GM12875 (cell line): ENCODE measurements around the gene HECW1.

Experiments used
- H3K4me3 ChIP-seq: one replicate; pipeline ENCODE4 v1.5.1; 2011; ENCODE audit warnings: low read depth, low read length, control low read depth
- TF ChIP-seq, protein P1 (sequence below): IDR thresholded peaks from 2 replicates; pipeline ENCODE4 v1.5.1; 2011; ENCODE audit warnings: low read depth, mild to moderate bottlenecking, control low read depth, inconsistent platforms, low read length, moderate library complexity, borderline replicate concordance; ENCODE audit not compliant: insufficient read depth

The HECW1 gene

GRCh38 chr7:43078794-43079193 is 33.7 kb upstream of the HECW1 start:
- TF ChIP-seq, protein P1, sequence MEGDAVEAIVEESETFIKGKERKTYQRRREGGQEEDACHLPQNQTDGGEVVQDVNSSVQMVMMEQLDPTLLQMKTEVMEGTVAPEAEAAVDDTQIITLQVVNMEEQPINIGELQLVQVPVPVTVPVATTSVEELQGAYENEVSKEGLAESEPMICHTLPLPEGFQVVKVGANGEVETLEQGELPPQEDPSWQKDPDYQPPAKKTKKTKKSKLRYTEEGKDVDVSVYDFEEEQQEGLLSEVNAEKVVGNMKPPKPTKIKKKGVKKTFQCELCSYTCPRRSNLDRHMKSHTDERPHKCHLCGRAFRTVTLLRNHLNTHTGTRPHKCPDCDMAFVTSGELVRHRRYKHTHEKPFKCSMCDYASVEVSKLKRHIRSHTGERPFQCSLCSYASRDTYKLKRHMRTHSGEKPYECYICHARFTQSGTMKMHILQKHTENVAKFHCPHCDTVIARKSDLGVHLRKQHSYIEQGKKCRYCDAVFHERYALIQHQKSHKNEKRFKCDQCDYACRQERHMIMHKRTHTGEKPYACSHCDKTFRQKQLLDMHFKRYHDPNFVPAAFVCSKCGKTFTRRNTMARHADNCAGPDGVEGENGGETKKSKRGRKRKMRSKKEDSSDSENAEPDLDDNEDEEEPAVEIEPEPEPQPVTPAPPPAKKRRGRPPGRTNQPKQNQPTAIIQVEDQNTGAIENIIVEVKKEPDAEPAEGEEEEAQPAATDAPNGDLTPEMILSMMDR: no peak
- no peak overlapping the region for H3K4me3 ChIP-seq

DNA sequence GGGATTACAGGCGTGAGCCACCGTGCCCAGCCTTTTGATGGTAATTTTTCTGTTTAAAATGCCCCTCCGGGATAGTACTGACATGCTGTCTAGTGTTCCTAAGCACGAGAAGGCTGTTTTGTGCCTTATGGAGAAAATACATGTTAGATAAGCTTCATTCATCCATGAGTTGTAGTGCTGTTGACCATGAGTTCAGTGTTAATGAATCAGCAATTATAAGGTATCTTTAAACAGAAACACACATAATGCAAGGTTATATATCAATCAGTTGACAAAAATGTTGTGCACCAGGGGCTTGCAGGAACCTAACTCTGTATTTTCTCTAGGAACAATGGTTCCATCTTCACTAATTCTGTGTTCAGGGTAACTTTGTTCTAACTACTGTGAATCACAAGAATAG is 30.8 kb upstream of the HECW1 start:
- TF ChIP-seq, protein P1: no peak

DNA sequence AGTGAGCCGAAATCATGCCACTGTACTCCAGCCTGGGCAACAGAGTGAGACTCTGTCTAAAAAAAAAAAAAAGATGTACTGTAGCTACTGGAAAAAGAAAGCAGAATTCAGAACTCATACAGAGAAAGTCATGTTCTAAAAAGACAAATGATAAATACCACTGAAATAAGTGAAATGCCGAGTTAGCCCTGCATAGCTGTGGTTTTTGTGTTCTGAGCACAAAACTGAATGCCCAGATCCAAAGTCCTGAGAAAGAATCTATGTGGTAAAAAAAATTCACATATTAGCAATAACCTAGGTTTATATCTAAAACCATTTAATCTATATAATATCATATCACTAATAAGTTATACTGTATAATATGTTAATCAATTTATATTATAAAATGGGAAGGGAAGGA is 29.3 kb upstream of the HECW1 start:
- TF ChIP-seq, protein P1: no peak
- H3K4me3 ChIP-seq: no peak overlapping the region

More for the DNA sequence above, 30.8 kb upstream of the HECW1 start:
- H3K4me3 ChIP-seq: no peak overlapping the region

DNA sequence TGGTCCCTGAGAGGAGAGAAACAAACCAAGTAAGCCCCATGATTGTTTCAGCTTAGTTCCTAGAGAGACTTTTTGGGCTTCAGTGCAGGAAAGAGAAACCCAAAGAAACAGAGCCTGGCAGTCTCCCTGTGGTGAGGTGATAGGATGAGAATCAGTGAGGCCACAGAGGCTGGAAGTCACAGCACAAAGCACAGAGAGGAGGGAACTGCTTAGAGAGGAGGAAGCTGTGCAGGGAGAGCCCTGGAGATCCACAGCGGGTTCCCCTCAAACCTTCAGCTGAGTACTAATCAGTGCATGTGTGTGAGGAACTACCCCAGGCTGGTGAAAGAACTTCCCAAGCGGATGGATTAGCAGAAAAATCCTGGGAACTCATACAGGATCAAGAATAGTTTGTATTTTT is 27.4 kb upstream of the HECW1 start:
- TF ChIP-seq, protein P1: no peak
- no peak overlapping the region for H3K4me3 ChIP-seq

DNA sequence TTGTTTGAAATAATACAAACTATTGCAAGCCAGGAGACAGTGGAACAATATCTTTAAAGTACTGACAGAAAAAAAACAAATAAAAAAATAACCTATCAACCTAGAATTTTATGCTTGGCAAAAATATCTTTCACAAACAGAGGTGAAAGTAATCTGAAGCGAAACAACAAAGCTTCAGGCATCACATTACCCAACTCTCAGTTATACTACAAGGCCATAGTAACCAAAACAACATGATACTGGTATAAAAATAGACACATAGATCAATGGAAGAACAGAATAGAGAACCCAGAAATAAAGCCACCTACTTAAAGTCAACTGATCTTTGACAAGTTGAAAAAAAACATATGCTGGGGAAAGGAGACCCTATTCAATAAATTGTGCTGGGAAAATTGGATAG is 26.5 kb upstream of the HECW1 start:
- no peak overlapping the region for H3K4me3 ChIP-seq
- TF ChIP-seq, protein P1: no peak

DNA sequence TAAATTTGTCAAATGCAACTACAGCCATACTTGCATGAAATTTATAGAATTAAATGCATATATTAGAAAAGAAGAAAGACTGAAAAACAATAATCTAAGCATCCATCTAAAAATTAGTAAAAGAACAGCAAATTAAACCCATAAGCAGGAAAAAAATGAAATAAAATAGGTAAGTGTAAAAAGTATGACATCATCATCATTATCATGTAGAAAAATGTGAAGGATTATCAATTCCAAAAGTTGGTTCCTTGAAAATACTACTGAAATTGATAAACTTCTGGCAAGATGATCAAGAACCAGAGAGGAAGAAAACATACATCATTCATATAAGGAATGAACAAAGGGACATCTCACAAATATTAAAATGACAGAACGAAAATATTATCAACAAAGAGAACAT is 19.6 kb upstream of the HECW1 start:
- H3K4me3 ChIP-seq: no peak overlapping the region

DNA sequence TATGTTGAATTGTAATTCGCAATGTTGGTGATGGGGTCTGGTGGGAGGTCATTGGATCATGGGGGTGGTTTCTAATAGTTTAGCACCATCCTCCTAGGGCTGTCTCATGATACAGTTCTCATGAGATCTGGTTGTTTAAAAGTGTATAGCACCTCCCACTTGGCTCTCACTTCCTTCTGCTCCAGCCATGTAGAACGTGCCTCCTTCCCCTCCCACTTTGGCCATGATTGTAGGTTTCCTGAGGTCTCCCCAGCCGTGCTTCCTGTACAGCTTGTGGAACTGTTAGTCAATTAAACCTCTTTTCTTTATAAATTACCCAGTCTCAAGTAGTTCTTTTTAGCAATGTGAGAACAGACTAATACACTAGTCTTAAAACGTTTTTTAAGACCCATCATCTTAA is 15.6 kb upstream of the HECW1 start:
- TF ChIP-seq, protein P1: no peak
- H3K4me3 ChIP-seq: no peak overlapping the region

More for the DNA sequence above, 19.6 kb upstream of the HECW1 start:
- TF ChIP-seq, protein P1: no peak
